ENCODE results near the gene PROSER2.

- TF ChIP-seq EZH2 (IDR thresholded peaks at IDR 0.05; ENCODE audit: insufficient read depth, poor library complexity, severe bottlenecking) (no peak), EZH2phosphoT487 (IDR thresholded peaks at IDR 0.05; ENCODE audit: insufficient read depth, low read depth) (no peak)
Observed at GRCh38 chr10:11864727-11865126, 41.6 kb downstream of the PROSER2 start.

All from GM23248 (cell line).